ENCODE data around the gene FAM114A2. TPM values are rescaled to one million over a fixed set of nuclear protein-coding genes. Genes with fewer than 3 reads are reported as not detected.

The FAM114A2 gene
- total RNA-seq, 1 experiment from 2014 or later = 12.9 TPM

GRCh38 chr5:154046486-154046885 lies 7.8 kb upstream of the FAM114A2 start:
- Histone ChIP-seq H3K9ac (ENCODE audit: low read length) (no peak overlapping the region), H2AFZ (ENCODE audit: low read length) (no peak overlapping the region), H3K27me3 (ENCODE audit: low read length) (no peaks in the 10 kb centered on the region), H3K27ac (ENCODE audit: low read length) (no peak overlapping the region), H3K36me3 (ENCODE audit: low read depth, low read length) (no peaks in the 10 kb centered on the region), H3K79me2 (ENCODE audit: low read length) (peaks cover 11% of the 10 kb centered on the region), H3F3A (ENCODE audit: low read length, unreplicated experiment) (no peaks in the 10 kb centered on the region), H3K4me1 (ENCODE audit: insufficient read depth, low read length) (no peaks in the 10 kb centered on the region), H3K4me3 (ENCODE audit: low read length) (no peak overlapping the region), H3K9me2 (replicated peaks; ENCODE audit: low read length) (no peaks in the 10 kb centered on the region), H4K20me1 (ENCODE audit: low read length) (no peaks in the 10 kb centered on the region), H3K4me2 (ENCODE audit: low read length) (no peak overlapping the region), H3K9me3 (ENCODE audit: low read length) (no peaks in the 10 kb centered on the region)
- TF ChIP-seq CTCF (conservative IDR thresholded peaks at IDR 0.05; ENCODE audit: low read depth, low read length) = no peak
- no peak for TF ChIP-seq EZH2 (IDR thresholded peaks at IDR 0.05; ENCODE audit: low read length, unreplicated experiment)
- ChIA-PET CTCF (no interaction called here), POLR2A (ENCODE audit: unreplicated experiment) (no interaction called here)
- BruUV-seq (replicated peaks) = no TSS peak
- intact Hi-C loops (cut with micrococcal nuclease) = no loop called here
- ATAC-seq (no peak), DNase-seq (no peak)

- no peaks in the 10 kb centered on the region for H3K9me3 ChIP-seq (ENCODE audit: low read length)
- H3K79me2 ChIP-seq (ENCODE audit: low read length) = peaks cover 30% of the 10 kb centered on the region
- no peaks in the 10 kb centered on the region for H4K20me1 ChIP-seq (ENCODE audit: low read length)
- intact Hi-C loops (cut with micrococcal nuclease) = no loop called here
- BruUV-seq (replicated peaks) = no TSS peak
- DNase-seq (no peak), ATAC-seq (no peak)
- peaks cover 10% of the 10 kb centered on the region for H3K4me1 ChIP-seq (ENCODE audit: insufficient read depth, low read length)
- TF ChIP-seq EZH2phosphoT487 (IDR thresholded peaks at IDR 0.05; ENCODE audit: borderline replicate concordance, low read length) (no peak), CTCF (conservative IDR thresholded peaks at IDR 0.05; ENCODE audit: low read depth, low read length) (no peak), EZH2 (IDR thresholded peaks at IDR 0.05; ENCODE audit: low read length, unreplicated experiment) (no peak)
- POLR2A ChIA-PET (ENCODE audit: unreplicated experiment) = no interaction called here
- H3K27me3 ChIP-seq (ENCODE audit: low read length) = no peaks in the 10 kb centered on the region
- H3K27ac ChIP-seq (ENCODE audit: low read length) = no peak overlapping the region
- H3K4me3 ChIP-seq (ENCODE audit: low read length) = no peak overlapping the region
- H3K4me2 ChIP-seq (ENCODE audit: low read length) = no peak overlapping the region
- H3K9me2 ChIP-seq (replicated peaks; ENCODE audit: low read length) = no peaks in the 10 kb centered on the region
- no peak overlapping the region for H2AFZ ChIP-seq (ENCODE audit: low read length)
- H3K36me3 ChIP-seq (ENCODE audit: low read depth, low read length) = no peaks in the 10 kb centered on the region
- CTCF ChIA-PET = no interaction called here
- no peaks in the 10 kb centered on the region for H3F3A ChIP-seq (ENCODE audit: low read length, unreplicated experiment)
- no peak overlapping the region for H3K9ac ChIP-seq (ENCODE audit: low read length)
Observed at GRCh38 chr5:154044581-154044980, 5.9 kb upstream of the FAM114A2 start.

- no peaks in the 10 kb centered on the region for H3F3A ChIP-seq (ENCODE audit: low read length, unreplicated experiment)
- CTCF ChIA-PET = no interaction called here
- ATAC-seq = no peak
- no peak for DNase-seq
- H4K20me1 ChIP-seq (ENCODE audit: low read length) = no peaks in the 10 kb centered on the region
- H3K4me2 ChIP-seq (ENCODE audit: low read length) = no peak overlapping the region
- H3K9ac ChIP-seq (ENCODE audit: low read length) = no peak overlapping the region
- H3K27me3 ChIP-seq (ENCODE audit: low read length) = no peaks in the 10 kb centered on the region
- intact Hi-C loops (cut with micrococcal nuclease) = no loop called here
- TF ChIP-seq CTCF (conservative IDR thresholded peaks at IDR 0.05; ENCODE audit: low read depth, low read length) (no peak), EZH2phosphoT487 (IDR thresholded peaks at IDR 0.05; ENCODE audit: borderline replicate concordance, low read length) (no peak), EZH2 (IDR thresholded peaks at IDR 0.05; ENCODE audit: low read length, unreplicated experiment) (no peak)
- no peaks in the 10 kb centered on the region for H3K9me2 ChIP-seq (replicated peaks; ENCODE audit: low read length)
- no peaks in the 10 kb centered on the region for H3K9me3 ChIP-seq (ENCODE audit: low read length)
- peaks cover 35% of the 10 kb centered on the region for H3K79me2 ChIP-seq (ENCODE audit: low read length)
- H3K4me3 ChIP-seq (ENCODE audit: low read length) = no peak overlapping the region
- H2AFZ ChIP-seq (ENCODE audit: low read length) = no peak overlapping the region
- peaks cover 14% of the 10 kb centered on the region for H3K4me1 ChIP-seq (ENCODE audit: insufficient read depth, low read length)
- POLR2A ChIA-PET (ENCODE audit: unreplicated experiment) = no interaction called here
- H3K27ac ChIP-seq (ENCODE audit: low read length) = no peak overlapping the region
- H3K36me3 ChIP-seq (ENCODE audit: low read depth, low read length) = no peaks in the 10 kb centered on the region
- BruUV-seq (replicated peaks) = no TSS peak
Observed at GRCh38 chr5:154044099-154044498, 5.4 kb upstream of the FAM114A2 start.

All from PC-3 (cell line).